Measurements from ENCODE around the gene CPPED1. TPM values are rescaled to one million over a fixed set of nuclear protein-coding genes. Genes with fewer than 3 reads are reported as not detected.

Gene CPPED1
- total and polyA plus RNA-seq, 2 of the 4 experiments (the other 2 are of a cell fraction) = 5.1 to 6.5 TPM

DNA sequence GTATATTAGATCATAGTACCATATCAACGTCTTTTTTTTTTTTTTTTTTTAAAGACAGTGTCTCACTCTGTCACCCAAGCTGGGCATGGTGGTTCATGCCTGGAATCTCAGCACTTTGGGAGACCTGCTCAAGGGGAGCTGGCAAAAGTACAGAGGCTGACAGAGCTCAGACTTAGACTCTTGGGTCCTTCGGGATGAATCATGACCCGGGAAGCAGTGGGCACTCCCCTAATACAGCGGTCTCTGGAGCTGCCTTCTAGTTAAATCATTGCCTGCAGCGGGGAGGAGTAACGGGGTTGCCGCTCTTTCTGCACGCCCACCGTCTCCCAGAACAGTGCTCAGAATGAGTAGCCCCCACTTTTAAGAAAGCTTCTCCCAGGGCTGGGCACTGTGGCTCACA lies 174.4 kb downstream of the CPPED1 start:
- H4K20me1 ChIP-seq (ENCODE audit: insufficient read depth, low read length) = no peaks in the 10 kb centered on the region
- H3K9me3 ChIP-seq (ENCODE audit: control insufficient read depth, insufficient read depth, low read length) = 0 out of 2 replicates have a peak, but pooled peaks cover 2% of the 10 kb centered on the region
- no peak for DNase-seq
- H3K9ac ChIP-seq (ENCODE audit: low read depth, low read length) = no peak overlapping the region
- H2BK20ac ChIP-seq (ENCODE audit: low read depth, low read length) = no peak overlapping the region
- POLR2A ChIA-PET (ENCODE audit: unreplicated experiment) = no interaction called here
- ATAC-seq (ENCODE audit: low read depth) = no peak
- H3K9me1 ChIP-seq (ENCODE audit: insufficient read depth, low read length) = no peaks in the 10 kb centered on the region
- no peak overlapping the region for H2BK5ac ChIP-seq (ENCODE audit: low read depth, low read length, poor library complexity, severe bottlenecking)
- dilution Hi-C loops (cut with HindIII; ENCODE audit: low sequenced_read_pairs, unreplicated experiment) = no loop called here
- no peak overlapping the region for H3K23ac ChIP-seq (ENCODE audit: low read depth, low read length)
- H3K27ac ChIP-seq (ENCODE audit: insufficient read depth, low read length) = no peak overlapping the region
- H3K4ac ChIP-seq (ENCODE audit: low read depth, low read length) = no peak overlapping the region
- in situ Hi-C loops (cut with MboI; ENCODE audit: low sequenced_read_pairs) = no loop called here
- BruUV-seq (replicated peaks) = no TSS peak
- H3K4me2 ChIP-seq (ENCODE audit: low read depth, low read length) = no peak overlapping the region
- H2AK9ac ChIP-seq (replicated peaks; ENCODE audit: low read depth, low read length, poor library complexity) = no peak overlapping the region
- no peak overlapping the region for H3K18ac ChIP-seq (ENCODE audit: low read depth, low read length)
- H2BK15ac ChIP-seq (ENCODE audit: low read depth, low read length) = no peak overlapping the region
- 50% methylated on average over 4 of the region's 9 CpGs; no CpG with 5 or more reads in 1 of the 2 experiments for WGBS, 2 experiments (ENCODE audit: extremely low coverage in 2 of 2, insufficient read length in 1 of 2)
- H2BK120ac ChIP-seq (ENCODE audit: low read depth, low read length) = no peak overlapping the region
- H3K4me1 ChIP-seq (ENCODE audit: control insufficient read depth, insufficient read depth, low read length) = no peaks in the 10 kb centered on the region
- TF ChIP-seq, protein P1, sequence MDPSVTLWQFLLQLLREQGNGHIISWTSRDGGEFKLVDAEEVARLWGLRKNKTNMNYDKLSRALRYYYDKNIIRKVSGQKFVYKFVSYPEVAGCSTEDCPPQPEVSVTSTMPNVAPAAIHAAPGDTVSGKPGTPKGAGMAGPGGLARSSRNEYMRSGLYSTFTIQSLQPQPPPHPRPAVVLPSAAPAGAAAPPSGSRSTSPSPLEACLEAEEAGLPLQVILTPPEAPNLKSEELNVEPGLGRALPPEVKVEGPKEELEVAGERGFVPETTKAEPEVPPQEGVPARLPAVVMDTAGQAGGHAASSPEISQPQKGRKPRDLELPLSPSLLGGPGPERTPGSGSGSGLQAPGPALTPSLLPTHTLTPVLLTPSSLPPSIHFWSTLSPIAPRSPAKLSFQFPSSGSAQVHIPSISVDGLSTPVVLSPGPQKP (IDR thresholded peaks at IDR 0.05; ENCODE audit: borderline replicate concordance, low read depth, low read length) = no peak
- TF ChIP-seq CHD1 (IDR thresholded peaks at IDR 0.05; ENCODE audit: low read depth, low read length) = no peak
- TF ChIP-seq NFE2L2 (IDR thresholded peaks at IDR 0.05; ENCODE audit: low read depth, low read length) = no peak
- TF ChIP-seq POLR2A (IDR thresholded peaks at IDR 0.05; ENCODE audit: low read depth, low read length) = no peak
- no peak for TF ChIP-seq RFX5 (IDR thresholded peaks at IDR 0.05; ENCODE audit: low read depth, low read length)
- TF ChIP-seq CEBPB (IDR thresholded peaks at IDR 0.05; ENCODE audit: low read depth, low read length) = no peak
- no peak for TF ChIP-seq RAD21 (IDR thresholded peaks at IDR 0.05; ENCODE audit: low read length)
- TF ChIP-seq RCOR1 (IDR thresholded peaks at IDR 0.05; ENCODE audit: insufficient replicate concordance, low read length) = no peak
- no peak for TF ChIP-seq SMC3 (IDR thresholded peaks at IDR 0.05; ENCODE audit: low read depth, low read length)
- TF ChIP-seq MAZ (IDR thresholded peaks at IDR 0.05; ENCODE audit: borderline replicate concordance, low read depth, low read length) = no peak
- H2AK5ac ChIP-seq (ENCODE audit: low read depth, low read length) = no peak overlapping the region
- H4K91ac ChIP-seq (ENCODE audit: insufficient read depth, low read depth, low read length) = no peak overlapping the region
- H2AFZ ChIP-seq (replicated peaks; ENCODE audit: low read length, poor library complexity) = no peak overlapping the region
- H3K4me3 ChIP-seq (ENCODE audit: insufficient read depth, low read depth, low read length) = no peak overlapping the region
- intact Hi-C loops (cut with micrococcal nuclease) = no loop called here
- no peak overlapping the region for H3K14ac ChIP-seq (replicated peaks; ENCODE audit: low read depth, low read length)
- H3K27me3 ChIP-seq (ENCODE audit: control insufficient read depth, insufficient read depth, low read length) = no peaks in the 10 kb centered on the region
- H3K56ac ChIP-seq (ENCODE audit: extremely low read depth, insufficient read depth, low read length) = no peak overlapping the region
- no peaks in the 10 kb centered on the region for H3K36me3 ChIP-seq (ENCODE audit: control insufficient read depth, insufficient read depth, low read length)
- no peak overlapping the region for H4K8ac ChIP-seq (ENCODE audit: low read depth in 2 of 2, low read length in 2 of 2)
- no peaks in the 10 kb centered on the region for H3K79me1 ChIP-seq (ENCODE audit: low read depth in 1 of 2, low read length in 2 of 2)
- CTCF ChIA-PET = no interaction called here
- H4K5ac ChIP-seq (ENCODE audit: low read depth, low read length) = no peak overlapping the region

All from IMR-90 (cell line).